ENCODE measurements around the gene ALPP.

The ALPP gene

DNA sequence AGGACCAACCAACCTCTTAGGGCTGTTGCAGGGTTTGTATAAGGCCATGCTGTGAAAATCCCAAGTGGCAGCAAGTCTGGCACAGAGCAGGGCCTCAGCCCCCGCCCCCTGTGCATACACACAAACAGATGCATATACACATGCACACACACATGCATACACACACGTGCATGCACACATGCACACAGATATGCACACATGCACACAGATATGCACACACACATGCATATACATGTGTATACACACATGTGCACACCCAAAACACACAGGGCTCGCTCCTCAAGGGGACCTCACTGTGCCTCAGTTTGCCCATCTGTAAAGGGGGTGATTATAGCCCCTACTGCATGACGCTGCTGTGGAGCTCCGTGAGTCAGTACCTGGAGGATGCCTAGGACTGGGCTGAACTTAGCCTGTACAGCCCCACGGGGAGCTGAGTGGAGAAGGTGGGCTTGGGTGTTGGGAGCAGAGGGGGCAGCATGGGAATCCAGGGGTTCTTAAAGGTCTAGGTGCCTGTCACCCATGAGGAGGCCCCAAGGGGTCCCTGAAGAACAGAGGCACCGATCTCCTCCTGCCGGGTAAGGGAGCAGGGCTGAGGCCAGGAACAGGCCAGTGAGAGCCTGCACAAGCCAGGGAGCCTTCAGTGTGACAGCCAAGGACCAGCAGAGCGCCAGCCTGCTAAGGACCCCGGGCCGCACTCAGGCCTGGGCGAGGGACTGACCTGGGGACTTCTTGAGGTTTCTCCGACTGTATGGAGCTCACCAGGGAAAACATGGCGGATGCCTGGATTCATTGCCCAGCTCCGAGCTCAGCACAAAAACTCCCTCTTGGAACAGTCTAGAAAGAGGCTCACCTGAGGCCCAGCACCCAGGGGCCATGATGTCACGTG lies 53.4 kb downstream of the ALPP start:
- DNase-seq: no peak

Data from suppressor macrophage (primary cell).